IPS DF 19.7 (cell line): ENCODE data around the gene TMEM141.
"Not testable (repeated sequence)": the region's sequence is repeated elsewhere in the genome, so short reads cannot be mapped to it uniquely, and the experiment has no call there.

ENCODE experiments used
- DNase-seq: peaks from one replicate; pipeline ENCODE4 v3.0.0-alpha.2; 2013; ENCODE audit warnings: low read depth, low spot score

Gene TMEM141

DNA sequence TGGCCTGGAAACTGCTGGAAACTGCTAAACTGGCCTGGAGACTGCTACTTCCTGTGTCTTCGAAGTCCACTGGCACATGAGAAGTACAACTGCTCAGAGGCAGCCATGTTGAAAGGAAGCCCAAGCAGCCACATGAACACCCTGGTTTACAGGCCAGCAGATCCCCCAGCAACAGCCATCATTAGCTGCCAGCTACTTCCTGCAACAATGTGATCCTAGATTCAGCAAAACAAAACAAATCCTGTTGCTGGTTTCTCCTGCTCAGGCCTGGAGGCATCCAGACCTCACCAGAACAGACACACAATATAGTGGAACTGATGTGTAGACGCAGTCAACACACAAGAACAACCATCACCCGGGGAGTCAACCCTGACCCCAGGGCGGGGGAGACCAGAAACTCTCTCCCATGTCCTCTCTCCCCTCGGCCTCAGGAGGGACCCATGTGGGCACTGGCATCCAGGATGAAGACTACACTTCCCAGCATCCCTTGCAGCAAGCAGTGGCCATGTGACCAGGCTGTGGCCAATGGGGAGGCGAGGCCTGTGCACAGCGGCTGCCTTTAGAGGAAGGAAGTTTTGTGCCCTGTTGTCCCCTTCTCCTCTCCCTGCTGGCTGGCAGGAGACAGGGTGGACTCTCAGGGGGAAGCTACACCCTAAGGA lies 17.6 kb upstream of the TMEM141 start:
- DNase-seq = no peak

- no peak for DNase-seq
Measured at GRCh38 chr9:136774416-136775045, 16.6 kb upstream of the TMEM141 start.

DNA sequence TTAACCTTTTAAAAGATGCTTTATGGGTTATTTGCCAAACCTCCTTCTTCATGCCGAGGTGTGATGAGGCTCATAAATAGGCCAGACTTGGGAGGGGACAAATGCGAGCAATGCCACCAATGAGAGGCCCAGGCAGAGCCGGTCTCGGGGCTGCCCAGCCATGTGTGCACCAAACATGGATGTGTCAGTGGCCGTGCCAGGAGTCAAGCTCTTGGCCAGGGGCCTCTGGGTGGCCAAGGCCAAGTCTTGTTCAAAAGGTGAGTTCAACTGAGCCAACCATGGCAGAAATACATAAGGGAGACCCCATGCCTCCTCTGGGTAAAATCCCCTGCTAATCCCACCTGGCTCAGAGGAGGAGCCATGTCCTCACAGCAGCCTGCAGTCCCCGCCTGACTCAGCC lies 16.0 kb upstream of the TMEM141 start:
- no peak for DNase-seq

- no peak for DNase-seq
Measured at GRCh38 chr9:136776947-136777346, 14.2 kb upstream of the TMEM141 start.

DNA sequence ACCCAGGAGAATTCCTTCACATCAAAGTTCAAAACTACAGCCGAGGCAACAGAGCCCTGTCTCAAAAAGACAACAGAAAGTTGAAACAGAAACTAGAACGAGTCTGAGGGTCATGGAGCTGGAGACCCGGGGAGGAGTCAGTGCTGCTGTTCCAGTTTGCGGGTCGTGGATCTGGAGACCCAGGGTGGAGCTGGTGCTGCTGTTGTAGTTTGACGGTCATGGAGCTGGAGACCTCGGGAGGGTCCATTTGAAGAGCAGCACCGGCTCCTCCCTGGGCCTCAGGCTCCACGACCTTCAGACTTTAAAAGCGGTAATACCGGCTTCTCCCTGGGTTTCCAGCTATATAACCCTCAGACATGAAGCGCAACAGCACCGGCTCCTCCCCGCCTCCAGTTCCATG lies 13.8 kb upstream of the TMEM141 start:
- DNase-seq = no peak

DNA sequence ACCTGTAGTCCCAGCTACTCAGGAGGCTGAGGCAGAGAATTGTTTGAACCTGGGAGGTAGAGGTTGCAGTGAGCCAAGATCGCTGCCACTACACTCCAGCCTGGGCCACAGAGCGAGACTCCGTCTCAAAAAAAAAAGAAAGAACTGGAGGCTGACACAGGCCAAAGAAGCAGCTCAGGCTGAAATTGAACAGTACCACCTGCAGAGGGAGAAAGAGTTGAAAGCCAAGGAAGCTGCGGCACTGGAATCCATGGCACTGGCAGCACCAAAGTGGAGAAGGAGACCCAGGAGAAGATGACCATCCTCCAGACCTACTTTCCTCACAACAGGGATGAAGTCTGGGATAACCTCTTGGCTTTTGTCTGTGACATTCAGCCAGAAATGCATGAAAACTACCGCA lies 11.3 kb upstream of the TMEM141 start:
- no peak for DNase-seq

GRCh38 chr9:136782452-136782851 lies 8.7 kb upstream of the TMEM141 start:
- no peak for DNase-seq

GRCh38 chr9:136784249-136784996 lies 6.7 kb upstream of the TMEM141 start:
- no peak for DNase-seq

DNA sequence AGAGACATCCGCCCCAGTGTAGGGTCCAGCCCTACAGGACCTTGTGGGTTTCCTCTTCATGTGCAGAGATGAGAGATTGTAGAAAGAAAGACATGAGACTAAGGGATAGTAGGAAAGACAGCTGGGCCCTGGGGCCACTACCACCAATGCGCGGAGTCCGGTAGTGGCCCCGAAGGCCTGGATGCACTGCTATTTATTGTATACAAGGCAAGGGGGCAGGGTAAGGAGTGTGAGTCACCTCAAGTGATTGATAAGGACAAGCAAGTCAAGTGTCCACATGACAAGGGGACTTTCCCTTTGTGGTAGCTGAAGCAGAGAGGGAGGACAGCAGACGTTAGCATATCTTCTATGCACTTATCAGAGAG lies 6.2 kb upstream of the TMEM141 start:
- no peak for DNase-seq

GRCh38 chr9:136785565-136786355 lies 5.4 kb upstream of the TMEM141 start:
- DNase-seq = not testable (repeated sequence)

DNA sequence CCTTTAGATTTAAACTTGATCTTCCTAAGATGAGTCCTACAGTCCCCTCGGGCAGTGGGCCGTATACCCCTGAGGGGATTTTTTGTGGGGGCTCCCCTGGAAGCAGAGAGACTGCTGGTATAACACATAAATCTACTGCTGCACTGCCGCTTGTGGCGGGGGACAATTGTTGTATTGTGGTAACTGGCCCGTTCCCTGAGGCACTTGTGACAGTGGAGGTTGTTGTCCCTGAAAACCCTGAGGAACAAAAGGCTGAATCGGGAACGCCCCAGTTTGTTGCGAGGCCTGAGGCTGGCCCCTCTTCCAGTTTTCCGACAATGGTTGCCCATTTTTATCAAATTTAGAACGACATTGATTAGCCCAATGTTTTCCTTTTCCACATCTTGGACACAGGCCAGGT lies 4.7 kb upstream of the TMEM141 start:
- no peak for DNase-seq

- not testable (repeated sequence) for DNase-seq
Measured at GRCh38 chr9:136786983-136787382, 4.2 kb upstream of the TMEM141 start.

- no peak for DNase-seq
Measured at GRCh38 chr9:136787690-136788400, 3.3 kb upstream of the TMEM141 start.

DNA sequence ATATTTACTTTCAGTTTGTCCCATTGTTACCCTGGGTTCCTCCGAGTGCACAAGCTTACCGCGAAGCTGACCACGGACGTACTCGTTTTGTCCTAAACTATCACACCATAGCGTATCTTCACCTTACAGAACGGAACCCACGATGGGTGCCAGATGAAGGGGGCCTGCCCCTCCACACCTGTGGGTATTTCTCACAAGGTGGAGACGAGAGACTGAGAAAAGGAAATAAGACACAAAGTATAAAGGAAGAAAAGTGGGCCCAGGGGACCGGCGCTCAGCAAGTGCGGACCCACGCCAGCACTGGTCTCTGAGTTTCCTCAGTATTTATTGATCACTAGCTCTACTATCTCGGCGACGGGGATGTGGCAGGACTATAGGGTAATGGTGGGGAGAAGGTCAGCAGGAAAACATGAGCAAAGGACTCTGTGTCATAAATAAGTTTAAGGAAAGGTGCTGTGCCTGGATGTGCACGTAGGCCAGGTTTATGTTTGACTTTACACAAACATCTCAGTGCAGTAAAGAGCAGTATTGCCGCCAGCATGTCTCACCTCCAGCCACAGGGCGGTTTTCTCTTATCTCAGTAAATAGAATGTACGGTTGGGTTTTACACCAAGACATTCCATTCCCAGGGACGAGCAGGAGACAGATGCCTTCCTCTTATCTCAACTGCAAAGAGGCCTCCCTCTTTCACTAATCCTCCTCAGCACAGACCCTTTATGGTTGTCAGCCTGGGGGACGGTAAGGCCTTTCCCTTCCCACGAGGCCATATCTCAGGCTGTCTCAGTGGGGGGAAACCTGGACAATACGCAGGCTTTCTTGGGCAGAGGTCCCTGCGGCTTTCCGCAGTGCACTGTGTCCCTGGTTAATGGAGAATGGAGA lies 2.3 kb upstream of the TMEM141 start:
- DNase-seq = not testable (repeated sequence)

DNA sequence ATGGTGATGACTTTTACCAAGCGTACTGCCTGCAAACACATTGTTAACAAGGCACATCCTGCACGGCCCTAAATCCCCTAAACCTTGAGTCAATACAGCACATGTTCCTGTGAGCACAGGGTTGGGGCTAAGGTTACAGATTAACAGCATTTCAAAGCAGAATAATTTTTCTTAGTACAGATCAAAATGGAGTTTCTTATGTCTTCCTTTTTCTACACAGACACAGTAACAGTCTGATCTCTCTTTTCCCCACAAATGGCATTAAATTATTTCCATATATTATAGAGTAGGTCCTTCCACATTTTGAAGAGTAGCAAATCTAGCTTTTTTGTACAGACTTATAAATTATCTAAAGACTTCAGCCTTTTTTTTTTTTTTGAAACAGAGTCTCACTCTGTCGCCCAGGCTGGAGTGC lies 1.6 kb upstream of the TMEM141 start:
- no peak for DNase-seq

- DNase-seq = peak; percentile 72
Measured at GRCh38 chr9:136791516-136792276, 552 bp downstream of the TMEM141 start.

GRCh38 chr9:136792321-136793085 lies 1.4 kb downstream of the TMEM141 start:
- no peak for DNase-seq

DNA sequence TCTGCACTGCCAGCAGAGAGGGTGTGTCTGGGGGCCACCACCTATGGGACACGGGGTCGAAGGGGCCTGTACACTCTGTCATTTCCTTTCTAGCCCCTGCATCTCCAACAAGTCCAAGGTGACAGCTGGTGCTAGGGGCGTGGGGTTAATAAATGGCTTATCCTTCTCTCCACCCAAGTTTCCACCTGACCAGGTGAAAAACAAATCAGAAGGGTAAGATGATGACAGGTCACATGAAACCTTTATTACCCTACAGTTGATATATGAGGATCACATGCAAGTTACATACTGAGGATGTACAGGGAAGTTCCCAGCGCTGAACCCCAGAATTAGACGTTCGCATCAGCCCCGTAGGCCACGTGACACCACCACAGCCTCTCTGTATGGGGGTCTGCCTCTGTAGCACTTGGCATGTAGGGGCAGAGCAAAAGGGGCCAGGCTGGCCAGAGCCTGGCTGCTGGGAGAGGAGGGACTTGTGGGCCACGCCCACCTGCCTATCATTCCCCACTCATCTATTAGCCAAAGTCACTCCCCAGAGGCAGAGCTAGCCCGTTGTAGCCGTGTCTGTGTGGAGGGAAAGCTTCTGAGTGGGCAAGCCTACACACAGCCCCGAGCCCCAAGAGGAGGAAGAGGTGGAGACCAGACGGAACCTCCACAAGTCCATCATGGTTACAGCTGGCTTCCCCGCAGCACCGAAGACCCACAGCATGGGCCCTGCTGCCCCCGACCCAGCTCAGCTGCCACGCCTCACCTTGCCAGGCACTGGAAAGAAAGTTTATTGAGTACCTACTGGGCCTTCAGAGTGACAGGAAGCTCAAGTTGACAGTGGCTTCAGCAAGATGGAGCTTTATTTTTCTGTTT lies 2.2 kb downstream of the TMEM141 start:
- DNase-seq = no peak
